ENCODE data around the gene CYBRD1. TPM values are rescaled to one million over a fixed set of nuclear protein-coding genes. Genes with fewer than 3 reads are reported as not detected.

CYBRD1 gene
- total and polyA plus RNA-seq, 9 donors: 147 to 248 (median 191) TPM

DNA sequence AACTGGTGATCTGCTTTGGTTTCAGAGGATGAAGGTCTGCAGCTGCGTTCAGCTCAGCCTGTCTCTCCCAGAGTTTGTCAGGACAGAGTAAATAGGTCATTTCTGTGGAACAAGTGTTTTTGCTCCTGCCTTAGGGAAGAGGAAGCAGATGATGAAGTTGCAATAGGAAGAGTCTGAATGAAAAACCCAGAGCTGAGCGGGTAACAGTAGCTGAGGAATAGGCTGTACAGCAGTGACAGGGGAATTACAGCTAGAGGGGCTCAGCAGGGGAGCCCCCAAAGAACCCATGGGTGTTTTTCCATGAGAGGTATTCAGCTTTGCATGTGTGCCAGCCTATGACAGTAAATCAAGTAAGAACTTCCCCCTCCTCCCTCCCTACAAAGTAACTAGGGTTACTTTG, 10.3 kb upstream of the CYBRD1 start:
- no peak for DNase-seq
- WGBS, 3 donors: 78 to 85% (median 79%) methylated on average over 2 of the region's 2 CpGs
- TF ChIP-seq EP300 (IDR thresholded peaks at IDR 0.05) (no peak), POLR2A (IDR thresholded peaks at IDR 0.05) (no peak)
- TF ChIP-seq, protein P1, sequence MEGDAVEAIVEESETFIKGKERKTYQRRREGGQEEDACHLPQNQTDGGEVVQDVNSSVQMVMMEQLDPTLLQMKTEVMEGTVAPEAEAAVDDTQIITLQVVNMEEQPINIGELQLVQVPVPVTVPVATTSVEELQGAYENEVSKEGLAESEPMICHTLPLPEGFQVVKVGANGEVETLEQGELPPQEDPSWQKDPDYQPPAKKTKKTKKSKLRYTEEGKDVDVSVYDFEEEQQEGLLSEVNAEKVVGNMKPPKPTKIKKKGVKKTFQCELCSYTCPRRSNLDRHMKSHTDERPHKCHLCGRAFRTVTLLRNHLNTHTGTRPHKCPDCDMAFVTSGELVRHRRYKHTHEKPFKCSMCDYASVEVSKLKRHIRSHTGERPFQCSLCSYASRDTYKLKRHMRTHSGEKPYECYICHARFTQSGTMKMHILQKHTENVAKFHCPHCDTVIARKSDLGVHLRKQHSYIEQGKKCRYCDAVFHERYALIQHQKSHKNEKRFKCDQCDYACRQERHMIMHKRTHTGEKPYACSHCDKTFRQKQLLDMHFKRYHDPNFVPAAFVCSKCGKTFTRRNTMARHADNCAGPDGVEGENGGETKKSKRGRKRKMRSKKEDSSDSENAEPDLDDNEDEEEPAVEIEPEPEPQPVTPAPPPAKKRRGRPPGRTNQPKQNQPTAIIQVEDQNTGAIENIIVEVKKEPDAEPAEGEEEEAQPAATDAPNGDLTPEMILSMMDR (IDR thresholded peaks at IDR 0.05): no peak
- no peaks in the 10 kb centered on the region for H3K9me3 ChIP-seq
- no peaks in the 10 kb centered on the region for H3K27me3 ChIP-seq
- H3K36me3 ChIP-seq: no peaks in the 10 kb centered on the region
- no peak overlapping the region for H3K4me3 ChIP-seq
- intact Hi-C loops (cut with DNase I): no loop called here
- H3K4me1 ChIP-seq (ENCODE audit: insufficient read depth): no peaks in the 10 kb centered on the region
- H3K27ac ChIP-seq: no peak overlapping the region

DNA sequence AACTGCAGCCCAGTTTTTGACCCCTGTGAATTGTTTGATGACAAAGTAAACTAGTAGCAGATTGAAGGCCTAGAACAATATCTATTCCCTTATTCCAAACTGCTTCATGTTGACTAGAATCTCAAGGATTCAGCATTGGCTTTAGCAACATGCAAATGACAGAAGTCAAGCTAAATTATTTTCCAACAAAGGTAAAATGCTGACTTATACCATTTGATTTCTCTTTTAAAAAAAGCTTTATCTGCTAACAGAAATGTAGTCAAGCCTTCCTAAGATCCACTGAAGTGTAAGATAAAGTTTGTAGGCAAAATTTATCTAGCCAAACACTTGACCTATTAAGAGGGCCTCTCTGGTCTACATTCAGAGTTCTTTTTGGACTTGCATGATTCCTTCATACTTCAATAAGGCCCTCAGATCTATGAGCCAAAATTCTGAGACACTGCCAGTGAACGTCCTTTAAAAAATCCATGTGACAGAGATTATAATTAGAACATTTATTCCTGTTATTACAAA, 9.5 kb upstream of the CYBRD1 start:
- WGBS, 3 donors: 54 to 72% (median 62%) methylated on average over 1 of the region's 1 CpG

DNA sequence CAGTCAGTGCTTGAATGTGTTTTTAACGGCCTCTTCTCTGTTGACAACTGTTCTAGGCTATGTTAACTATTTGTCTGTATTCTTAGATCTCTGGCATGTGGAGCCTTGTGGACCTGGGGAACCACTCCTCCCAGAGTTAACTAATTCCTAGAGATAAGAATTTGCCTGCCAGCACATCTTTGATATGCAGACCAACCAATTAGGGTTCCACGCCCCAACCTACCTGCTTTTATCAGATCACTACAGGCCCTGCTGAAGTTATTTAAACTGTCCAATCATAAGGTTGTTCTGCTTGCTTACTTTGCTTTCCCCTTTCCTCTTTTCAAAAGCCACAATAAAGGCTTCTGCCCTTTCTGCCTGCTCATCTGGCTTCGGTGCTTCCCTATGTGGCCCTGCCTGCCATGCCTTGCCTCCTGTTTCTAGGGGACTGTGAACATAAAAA, 8.5 kb upstream of the CYBRD1 start:
- H3K9me3 ChIP-seq: no peaks in the 10 kb centered on the region
- H3K36me3 ChIP-seq: no peaks in the 10 kb centered on the region
- no peak overlapping the region for H3K4me3 ChIP-seq
- DNase-seq: no peak
- 70 to 73% (median 71%) methylated on average over 3 of the region's 3 CpGs for WGBS, 3 donors
- intact Hi-C loops (cut with DNase I): no loop called here
- TF ChIP-seq EP300 (IDR thresholded peaks at IDR 0.05) (no peak), POLR2A (IDR thresholded peaks at IDR 0.05) (no peak)
- TF ChIP-seq, protein P1 (IDR thresholded peaks at IDR 0.05): no peak
- H3K27me3 ChIP-seq: no peaks in the 10 kb centered on the region
- H3K4me1 ChIP-seq (ENCODE audit: insufficient read depth): no peaks in the 10 kb centered on the region
- H3K27ac ChIP-seq: no peak overlapping the region

More for the DNA sequence above, 9.5 kb upstream of the CYBRD1 start:
- H3K9me3 ChIP-seq: no peaks in the 10 kb centered on the region
- H3K4me3 ChIP-seq: no peak overlapping the region
- no peak overlapping the region for H3K27ac ChIP-seq
- TF ChIP-seq POLR2A (IDR thresholded peaks at IDR 0.05) (no peak), EP300 (IDR thresholded peaks at IDR 0.05) (no peak)
- TF ChIP-seq, protein P1 (IDR thresholded peaks at IDR 0.05): no peak
- no peaks in the 10 kb centered on the region for H3K36me3 ChIP-seq
- no peaks in the 10 kb centered on the region for H3K4me1 ChIP-seq (ENCODE audit: insufficient read depth)
- DNase-seq: no peak
- intact Hi-C loops (cut with DNase I): no loop called here
- H3K27me3 ChIP-seq: no peaks in the 10 kb centered on the region

DNA sequence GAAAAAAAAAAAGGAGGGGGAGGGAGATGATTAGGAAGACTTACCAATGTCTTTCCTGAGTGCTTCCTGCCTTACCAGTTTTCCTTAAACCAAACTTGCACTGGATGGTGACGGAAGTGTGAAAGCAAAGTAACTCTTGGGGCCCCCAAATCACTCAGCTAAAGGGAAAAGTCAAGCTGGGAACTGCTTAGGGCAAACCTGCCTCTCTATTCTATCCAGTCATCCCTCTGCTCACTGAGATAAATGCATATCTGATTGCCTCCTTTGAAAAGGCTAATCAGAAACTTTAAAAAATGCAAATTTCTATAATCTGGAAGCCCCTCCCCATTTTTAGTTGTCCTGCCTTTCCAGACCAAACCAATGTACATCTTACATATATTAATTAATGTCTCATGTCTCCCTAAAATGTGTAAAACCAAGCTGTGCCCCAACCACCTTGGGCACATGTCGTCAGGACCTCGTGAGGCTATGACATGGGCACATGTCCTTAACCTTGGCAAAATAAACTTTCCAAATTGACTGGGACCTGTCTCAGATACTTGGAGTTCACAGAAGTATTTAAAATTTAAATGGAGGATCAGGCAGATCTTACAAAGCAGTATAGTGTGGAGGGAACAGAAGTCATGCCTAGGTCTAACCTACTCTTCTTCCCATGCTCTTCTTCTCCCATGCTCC, 7.2 kb upstream of the CYBRD1 start:
- Histone ChIP-seq H3K27ac (no peak overlapping the region), H3K36me3 (no peaks in the 10 kb centered on the region), H3K27me3 (no peaks in the 10 kb centered on the region), H3K4me3 (no peak overlapping the region), H3K4me1 (ENCODE audit: insufficient read depth) (peaks cover 1% of the 10 kb centered on the region), H3K9me3 (no peaks in the 10 kb centered on the region)
- no peak for TF ChIP-seq POLR2A (IDR thresholded peaks at IDR 0.05)
- no peak for TF ChIP-seq EP300 (IDR thresholded peaks at IDR 0.05)
- TF ChIP-seq, protein P1 (IDR thresholded peaks at IDR 0.05): no peak
- 86 to 94% (median 88%) methylated on average over 3 of the region's 3 CpGs for WGBS, 3 donors
- intact Hi-C loops (cut with DNase I): no loop called here
- DNase-seq: no peak

All from ovary (tissue), 9 donors.